Activated B cell treated with CpG ODN at 0.5 μM for 24 hours (primary cell): ENCODE results near the gene P2RX2. TPM values are rescaled to one million over a fixed set of nuclear protein-coding genes. Genes with fewer than 3 reads are reported as not detected.

Source experiments
- ATAC-seq: fragments of 200-7000 bp; cut with Tn5 transposase; one replicate; pipeline ENCODE4 v1.10.0; 2021; ENCODE audit warnings: low read depth, mild to moderate bottlenecking, moderate library complexity
- CTCF ChIA-PET: fragments of 350-600 bp; sonication (Branson Sonifier 250); formaldehyde crosslinking; loops from one replicate; lab custom pipeline; 2021; ENCODE audit warnings: antibody characterized with exemption; lab: Charles Lee
- POLR2A ChIA-PET: fragments of 350-600 bp; sonication (Branson Sonifier 250); formaldehyde crosslinking; loops from one replicate; lab custom pipeline; 2021; ENCODE audit warnings: antibody characterized with exemption; lab: Charles Lee
- DNase-seq: peaks from one replicate; pipeline ENCODE4 v3.0.0; 2022
- H3K27ac Mint-ChIP-seq: one replicate; pipeline ENCODE4 v1.8.0; 2020; ENCODE audit warnings: mixed read lengths
- H3K27me3 Mint-ChIP-seq: one replicate; pipeline ENCODE4 v1.8.0; 2021; ENCODE audit warnings: mixed read lengths
- H3K36me3 Mint-ChIP-seq: one replicate; pipeline ENCODE4 v1.8.0; 2021; ENCODE audit warnings: low read depth, mixed read lengths
- H3K4me1 Mint-ChIP-seq: one replicate; pipeline ENCODE4 v1.8.0; 2021; ENCODE audit warnings: mixed read lengths
- H3K4me3 Mint-ChIP-seq: one replicate; pipeline ENCODE4 v1.8.0; 2020; ENCODE audit warnings: mild to moderate bottlenecking, mixed read lengths
- H3K9me3 Mint-ChIP-seq: one replicate; pipeline ENCODE4 v1.8.0; 2020; ENCODE audit warnings: mixed read lengths
- intact Hi-C: fragments of 100-400 bp; cut with micrococcal nuclease; formaldehyde crosslinking; loops from one replicate; pipeline ENCODE4 v1.15.1; 2024
- total RNA-seq: library from RNA; stranded (reverse); gene quantifications from 2 replicates; pipeline ENCODE4 v1.2.3, GENCODE V29; 2022
- TF ChIP-seq, protein P1 (sequence below): fragments of 200-600 bp; IDR thresholded peaks from one replicate; pipeline ENCODE4 v1.8.0; 2022; ENCODE audit warnings: antibody characterized with exemption, mild to moderate bottlenecking

P2RX2 gene
- total RNA-seq, 1 donor from 2014 or later, result not detected

DNA sequence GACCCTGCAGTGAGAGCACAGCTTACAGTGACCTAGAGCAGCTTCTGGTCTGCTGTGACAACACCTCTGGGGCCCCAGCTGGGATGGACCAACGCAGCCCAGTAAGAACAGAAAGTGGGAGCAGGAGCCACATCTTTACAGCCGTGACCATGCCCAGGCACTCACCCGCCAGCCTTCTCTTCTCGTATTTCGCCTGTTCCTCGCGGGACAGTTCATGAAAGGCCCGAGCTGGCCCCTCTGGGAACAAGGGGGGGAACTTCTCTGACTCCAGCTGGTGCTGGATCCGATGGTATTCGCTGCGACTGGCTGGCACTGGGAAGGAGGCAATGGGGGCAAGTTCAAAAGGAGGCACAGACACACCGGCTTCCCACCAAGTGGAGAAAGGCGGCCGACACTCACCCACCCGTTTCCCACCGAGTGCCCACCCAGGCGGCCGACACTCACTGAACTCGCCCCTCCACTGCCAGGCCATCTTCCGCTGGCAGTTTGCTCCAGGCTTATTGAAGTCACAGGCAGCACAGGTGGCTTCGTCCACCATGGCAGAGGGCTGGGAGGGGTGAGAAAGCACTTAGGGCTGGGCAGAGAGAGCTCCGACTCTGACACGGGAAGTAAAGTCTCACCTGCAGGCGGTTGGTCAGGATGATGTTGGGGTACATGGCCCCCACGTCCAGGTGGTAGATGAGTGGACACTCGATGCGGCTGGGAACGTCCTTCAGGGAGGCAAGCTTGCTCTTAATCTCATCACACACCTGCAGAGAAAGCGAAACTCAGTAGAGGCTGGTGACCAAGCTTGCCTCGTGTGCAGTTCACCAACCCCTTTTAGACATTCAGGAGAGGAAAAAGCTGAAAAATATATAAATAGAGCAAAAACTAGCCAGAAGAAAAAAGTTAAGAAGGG is 49.9 kb downstream of the P2RX2 start:
- no peak overlapping the region for H3K27ac Mint-ChIP-seq
- no peaks in the 10 kb centered on the region for H3K9me3 Mint-ChIP-seq
- intact Hi-C loops, result no loop called here
- POLR2A ChIA-PET, result no interaction called here
- ATAC-seq, result no peak
- H3K4me3 Mint-ChIP-seq, result no peak overlapping the region
- TF ChIP-seq, protein P1, sequence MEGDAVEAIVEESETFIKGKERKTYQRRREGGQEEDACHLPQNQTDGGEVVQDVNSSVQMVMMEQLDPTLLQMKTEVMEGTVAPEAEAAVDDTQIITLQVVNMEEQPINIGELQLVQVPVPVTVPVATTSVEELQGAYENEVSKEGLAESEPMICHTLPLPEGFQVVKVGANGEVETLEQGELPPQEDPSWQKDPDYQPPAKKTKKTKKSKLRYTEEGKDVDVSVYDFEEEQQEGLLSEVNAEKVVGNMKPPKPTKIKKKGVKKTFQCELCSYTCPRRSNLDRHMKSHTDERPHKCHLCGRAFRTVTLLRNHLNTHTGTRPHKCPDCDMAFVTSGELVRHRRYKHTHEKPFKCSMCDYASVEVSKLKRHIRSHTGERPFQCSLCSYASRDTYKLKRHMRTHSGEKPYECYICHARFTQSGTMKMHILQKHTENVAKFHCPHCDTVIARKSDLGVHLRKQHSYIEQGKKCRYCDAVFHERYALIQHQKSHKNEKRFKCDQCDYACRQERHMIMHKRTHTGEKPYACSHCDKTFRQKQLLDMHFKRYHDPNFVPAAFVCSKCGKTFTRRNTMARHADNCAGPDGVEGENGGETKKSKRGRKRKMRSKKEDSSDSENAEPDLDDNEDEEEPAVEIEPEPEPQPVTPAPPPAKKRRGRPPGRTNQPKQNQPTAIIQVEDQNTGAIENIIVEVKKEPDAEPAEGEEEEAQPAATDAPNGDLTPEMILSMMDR, result no peak
- no peak for DNase-seq
- CTCF ChIA-PET, result no interaction called here
- H3K4me1 Mint-ChIP-seq, result no peaks in the 10 kb centered on the region
- H3K27me3 Mint-ChIP-seq, result no peaks in the 10 kb centered on the region
- H3K36me3 Mint-ChIP-seq, result peaks cover 79% of the 10 kb centered on the region

DNA sequence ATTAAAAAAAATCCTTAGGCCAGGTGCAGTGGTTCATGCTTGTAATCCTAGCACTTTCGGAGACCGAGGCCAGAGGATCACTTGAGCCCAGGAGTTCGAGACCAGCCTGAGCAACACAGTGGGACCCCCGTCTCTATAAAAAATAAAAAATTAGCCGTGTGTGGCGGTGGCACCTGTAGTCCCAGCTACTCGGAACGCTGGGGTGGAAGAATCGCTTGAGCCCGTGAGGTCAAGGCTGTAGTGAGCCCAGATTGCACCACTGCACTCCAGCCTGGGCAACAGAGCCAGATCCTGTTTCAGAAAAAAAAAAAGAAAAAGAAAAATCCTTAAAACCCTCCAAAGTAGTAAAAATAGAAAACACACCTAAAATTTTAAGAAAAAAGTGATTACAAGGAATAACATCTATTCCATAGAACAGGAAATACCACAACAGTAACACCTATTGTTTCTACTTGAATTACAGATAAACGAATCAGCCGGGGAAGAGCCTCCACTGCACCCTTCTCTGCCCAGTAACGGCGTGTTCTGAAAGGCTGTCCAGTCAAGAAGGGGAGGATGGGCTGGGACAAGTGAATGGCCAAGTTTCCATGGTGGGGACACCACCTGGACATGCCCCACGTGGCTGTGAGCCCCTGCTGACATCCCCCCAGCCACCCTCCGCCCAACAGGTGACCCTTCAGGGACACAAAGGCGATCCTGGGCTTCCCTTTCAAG is 50.7 kb downstream of the P2RX2 start:
- intact Hi-C loops, result no loop called here
- peaks cover 78% of the 10 kb centered on the region for H3K36me3 Mint-ChIP-seq
- no peaks in the 10 kb centered on the region for H3K4me1 Mint-ChIP-seq
- H3K4me3 Mint-ChIP-seq, result no peak overlapping the region
- ChIA-PET POLR2A (no interaction called here), CTCF (no interaction called here)
- H3K9me3 Mint-ChIP-seq, result no peaks in the 10 kb centered on the region
- ATAC-seq (no peak), DNase-seq (no peak)
- TF ChIP-seq, protein P1, result no peak
- no peak overlapping the region for H3K27ac Mint-ChIP-seq
- no peaks in the 10 kb centered on the region for H3K27me3 Mint-ChIP-seq

Other genes with a start within 250 kb of the P2RX2 start
- gene FBRSL1, start 128.6 kb upstream of the P2RX2 start, total RNA-seq, result 50.3 and 58.7 TPM in 2 replicates
- gene LRCOL1, start 8.2 kb upstream of the P2RX2 start, total RNA-seq, result not detected in 2 replicates
- 51.1 and 64.3 TPM in 2 replicates for gene POLE, start 68.6 kb downstream of the P2RX2 start, total RNA-seq
- gene PXMP2, start 68.8 kb downstream of the P2RX2 start, total RNA-seq, result 5.3 and 7.7 TPM in 2 replicates
- 44.0 and 48.7 TPM in 2 replicates for gene PGAM5, start 92.1 kb downstream of the P2RX2 start, total RNA-seq
- gene ANKLE2, start 143.1 kb downstream of the P2RX2 start, total RNA-seq, result 117 and 136 TPM in 2 replicates
- 51.3 and 52.4 TPM in 2 replicates for gene GOLGA3, start 210.1 kb downstream of the P2RX2 start, total RNA-seq